ENCODE results near the gene OR2V1.

GRCh38 chr5:181173420-181174342 is 42.7 kb upstream of the OR2V1 start:
- TF ChIP-seq CTCF (IDR thresholded peaks at IDR 0.05; ENCODE audit: low read length): no peak
- TF ChIP-seq EZH2phosphoT487 (IDR thresholded peaks at IDR 0.05; ENCODE audit: low read length): no peak
- no peak for TF ChIP-seq EZH2 (optimal IDR thresholded peaks at IDR 0.05; ENCODE audit: low read depth, low read length)

Data from MM.1S (cell line).